ENCODE measurements around the gene DNMT1.
"Not testable (repeated sequence)": the region's sequence is repeated elsewhere in the genome, so short reads cannot be mapped to it uniquely, and the experiment has no call there.

Gene DNMT1

GRCh38 chr19:10182076-10182475, 12.7 kb downstream of the DNMT1 start:
- TF ChIP-seq, protein P1, sequence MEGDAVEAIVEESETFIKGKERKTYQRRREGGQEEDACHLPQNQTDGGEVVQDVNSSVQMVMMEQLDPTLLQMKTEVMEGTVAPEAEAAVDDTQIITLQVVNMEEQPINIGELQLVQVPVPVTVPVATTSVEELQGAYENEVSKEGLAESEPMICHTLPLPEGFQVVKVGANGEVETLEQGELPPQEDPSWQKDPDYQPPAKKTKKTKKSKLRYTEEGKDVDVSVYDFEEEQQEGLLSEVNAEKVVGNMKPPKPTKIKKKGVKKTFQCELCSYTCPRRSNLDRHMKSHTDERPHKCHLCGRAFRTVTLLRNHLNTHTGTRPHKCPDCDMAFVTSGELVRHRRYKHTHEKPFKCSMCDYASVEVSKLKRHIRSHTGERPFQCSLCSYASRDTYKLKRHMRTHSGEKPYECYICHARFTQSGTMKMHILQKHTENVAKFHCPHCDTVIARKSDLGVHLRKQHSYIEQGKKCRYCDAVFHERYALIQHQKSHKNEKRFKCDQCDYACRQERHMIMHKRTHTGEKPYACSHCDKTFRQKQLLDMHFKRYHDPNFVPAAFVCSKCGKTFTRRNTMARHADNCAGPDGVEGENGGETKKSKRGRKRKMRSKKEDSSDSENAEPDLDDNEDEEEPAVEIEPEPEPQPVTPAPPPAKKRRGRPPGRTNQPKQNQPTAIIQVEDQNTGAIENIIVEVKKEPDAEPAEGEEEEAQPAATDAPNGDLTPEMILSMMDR (IDR thresholded peaks at IDR 0.05; ENCODE audit: low read depth, low read length) = no peak
- H3K4me3 ChIP-seq (ENCODE audit: low read depth, low read length) = no peak overlapping the region

GRCh38 chr19:10180459-10180858, 14.3 kb downstream of the DNMT1 start:
- TF ChIP-seq, protein P1 (IDR thresholded peaks at IDR 0.05; ENCODE audit: low read depth, low read length) = no peak

DNA sequence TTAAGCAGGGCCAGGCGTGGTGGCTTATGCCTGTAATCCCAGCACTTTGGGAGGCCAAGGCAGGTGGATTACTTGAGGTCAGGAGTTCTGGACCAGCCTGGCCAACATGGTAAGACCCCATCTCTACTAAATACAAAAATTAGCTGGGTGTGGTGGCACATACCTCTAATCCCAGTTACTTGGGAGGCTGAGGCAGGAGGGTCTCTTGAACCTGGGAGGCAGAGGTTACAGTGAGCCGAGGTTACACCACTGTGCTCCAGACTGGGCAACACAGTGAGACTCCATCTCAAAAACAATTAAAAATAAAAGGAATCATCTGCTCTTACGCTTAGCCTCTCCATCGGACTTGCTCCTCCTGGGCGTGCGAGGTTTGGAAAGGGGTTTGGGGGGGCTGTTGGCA, 14.7 kb downstream of the DNMT1 start:
- H3K4me3 ChIP-seq (ENCODE audit: low read depth, low read length) = not testable (repeated sequence)

More at GRCh38 chr19:10180459-10180858, 14.3 kb downstream of the DNMT1 start:
- no peak overlapping the region for H3K4me3 ChIP-seq (ENCODE audit: low read depth, low read length)

GRCh38 chr19:10173527-10173926, 21.2 kb downstream of the DNMT1 start:
- TF ChIP-seq, protein P1 (IDR thresholded peaks at IDR 0.05; ENCODE audit: low read depth, low read length) = no peak
- no peak overlapping the region for H3K4me3 ChIP-seq (ENCODE audit: low read depth, low read length)

- no peak overlapping the region for H3K4me3 ChIP-seq (ENCODE audit: low read depth, low read length)
- TF ChIP-seq, protein P1 (IDR thresholded peaks at IDR 0.05; ENCODE audit: low read depth, low read length) = no peak
These were observed 26.3 kb downstream of the DNMT1 start for GRCh38 chr19:10168386-10168948.

DNA sequence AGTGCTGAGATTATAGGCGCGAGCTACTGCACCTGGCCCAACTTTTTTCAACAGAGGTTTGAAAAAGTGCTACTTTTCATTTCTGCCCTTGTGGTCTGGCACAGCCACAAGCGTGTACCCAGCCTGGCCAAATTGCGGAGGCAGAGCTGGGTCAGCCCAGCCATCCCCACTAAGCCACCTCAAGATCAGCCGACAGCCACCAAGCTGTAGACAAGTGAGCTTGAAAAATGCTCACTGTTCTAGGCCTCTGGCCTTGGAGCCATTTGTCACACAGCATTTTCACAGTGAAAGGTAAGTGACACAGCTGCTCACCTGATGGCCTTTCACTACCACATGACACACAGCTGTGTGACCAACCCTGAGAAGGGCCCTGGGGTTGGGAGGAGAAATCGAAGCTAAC, 27.3 kb downstream of the DNMT1 start:
- no peak overlapping the region for H3K4me3 ChIP-seq (ENCODE audit: low read depth, low read length)
- TF ChIP-seq, protein P1 (IDR thresholded peaks at IDR 0.05; ENCODE audit: low read depth, low read length) = no peak

GRCh38 chr19:10166501-10166900, 28.3 kb downstream of the DNMT1 start:
- not testable (repeated sequence) for H3K4me3 ChIP-seq (ENCODE audit: low read depth, low read length)

- TF ChIP-seq, protein P1 (IDR thresholded peaks at IDR 0.05; ENCODE audit: low read depth, low read length) = no peak
- no peak overlapping the region for H3K4me3 ChIP-seq (ENCODE audit: low read depth, low read length)
These were observed 28.7 kb downstream of the DNMT1 start for GRCh38 chr19:10166046-10166445.
